Measurements from ENCODE around the gene MTCH1.

DNA sequence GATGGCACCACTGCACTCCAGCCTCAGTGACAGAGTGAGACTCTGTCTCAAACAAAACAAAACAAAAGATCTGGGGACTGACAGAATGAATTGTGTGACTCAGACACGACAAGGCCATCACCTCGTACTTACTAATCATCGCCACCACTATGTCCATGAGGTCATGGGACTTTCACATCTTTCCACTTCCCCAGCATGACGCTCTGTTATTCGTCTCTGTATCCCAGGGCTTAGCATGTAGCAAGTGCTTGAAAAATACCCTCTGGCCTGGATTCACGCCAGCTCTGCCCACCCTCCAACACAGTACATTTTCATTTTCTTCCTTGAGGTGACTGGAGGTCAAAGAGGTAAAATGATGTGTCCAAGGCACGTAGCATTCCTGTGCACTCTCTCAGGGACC lies 47.3 kb upstream of the MTCH1 start:
- TF ChIP-seq, protein P1, sequence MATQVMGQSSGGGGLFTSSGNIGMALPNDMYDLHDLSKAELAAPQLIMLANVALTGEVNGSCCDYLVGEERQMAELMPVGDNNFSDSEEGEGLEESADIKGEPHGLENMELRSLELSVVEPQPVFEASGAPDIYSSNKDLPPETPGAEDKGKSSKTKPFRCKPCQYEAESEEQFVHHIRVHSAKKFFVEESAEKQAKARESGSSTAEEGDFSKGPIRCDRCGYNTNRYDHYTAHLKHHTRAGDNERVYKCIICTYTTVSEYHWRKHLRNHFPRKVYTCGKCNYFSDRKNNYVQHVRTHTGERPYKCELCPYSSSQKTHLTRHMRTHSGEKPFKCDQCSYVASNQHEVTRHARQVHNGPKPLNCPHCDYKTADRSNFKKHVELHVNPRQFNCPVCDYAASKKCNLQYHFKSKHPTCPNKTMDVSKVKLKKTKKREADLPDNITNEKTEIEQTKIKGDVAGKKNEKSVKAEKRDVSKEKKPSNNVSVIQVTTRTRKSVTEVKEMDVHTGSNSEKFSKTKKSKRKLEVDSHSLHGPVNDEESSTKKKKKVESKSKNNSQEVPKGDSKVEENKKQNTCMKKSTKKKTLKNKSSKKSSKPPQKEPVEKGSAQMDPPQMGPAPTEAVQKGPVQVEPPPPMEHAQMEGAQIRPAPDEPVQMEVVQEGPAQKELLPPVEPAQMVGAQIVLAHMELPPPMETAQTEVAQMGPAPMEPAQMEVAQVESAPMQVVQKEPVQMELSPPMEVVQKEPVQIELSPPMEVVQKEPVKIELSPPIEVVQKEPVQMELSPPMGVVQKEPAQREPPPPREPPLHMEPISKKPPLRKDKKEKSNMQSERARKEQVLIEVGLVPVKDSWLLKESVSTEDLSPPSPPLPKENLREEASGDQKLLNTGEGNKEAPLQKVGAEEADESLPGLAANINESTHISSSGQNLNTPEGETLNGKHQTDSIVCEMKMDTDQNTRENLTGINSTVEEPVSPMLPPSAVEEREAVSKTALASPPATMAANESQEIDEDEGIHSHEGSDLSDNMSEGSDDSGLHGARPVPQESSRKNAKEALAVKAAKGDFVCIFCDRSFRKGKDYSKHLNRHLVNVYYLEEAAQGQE (IDR thresholded peaks at IDR 0.05; ENCODE audit: unreplicated experiment) = no peak
- TF ChIP-seq EZH2 (IDR thresholded peaks at IDR 0.05; ENCODE audit: low read depth, unreplicated experiment) = no peak
